HTERT RPE-1 (cell line): Measurements from ENCODE around the gene HERPUD1.
"Not testable (repeated sequence)": the region's sequence is repeated elsewhere in the genome, so short reads cannot be mapped to it uniquely, and the experiment has no call there.

ENCODE experiments used
- in situ Hi-C: fragments of 300-500 bp; cut with MboI; formaldehyde crosslinking; loops from 4 replicates; pipeline ENCODE4 v1.14.3; 2020; ENCODE audit warnings: low sequenced_read_pairs

Gene HERPUD1

DNA sequence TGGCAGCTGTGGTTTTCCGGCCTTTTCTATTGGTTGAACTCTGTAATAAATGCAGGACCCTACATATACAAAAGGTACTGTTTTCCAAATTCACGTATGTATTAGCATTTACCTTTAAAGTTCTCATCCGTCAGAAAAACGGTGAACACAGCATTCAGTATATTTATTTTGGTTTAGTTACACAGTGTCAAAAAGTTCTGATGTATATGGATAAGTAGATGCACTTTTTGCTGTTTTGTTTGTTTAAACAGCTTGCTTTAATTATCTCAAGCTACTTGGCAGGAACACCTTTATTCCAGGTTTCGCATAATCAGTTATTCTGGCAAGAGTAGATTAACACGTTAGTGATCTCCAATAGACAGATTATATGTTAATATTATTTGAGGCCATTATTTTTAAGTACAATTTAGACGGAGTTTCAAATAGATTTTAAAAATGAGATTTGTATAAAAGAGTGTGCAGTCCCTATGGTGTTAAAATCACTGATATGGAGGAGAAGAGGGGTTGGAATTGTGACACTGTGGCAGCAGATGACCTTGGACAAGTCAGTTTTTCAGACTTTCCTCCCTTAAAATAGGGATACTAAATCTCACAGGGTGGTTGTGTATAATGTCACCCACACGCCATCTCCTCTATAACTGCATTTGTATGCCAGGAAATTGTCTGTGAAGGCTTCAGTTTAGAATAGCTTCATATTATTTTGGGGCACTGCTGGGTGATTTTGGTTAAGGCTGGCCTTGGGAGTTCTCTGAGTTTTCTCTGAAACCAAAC, 2.1 kb downstream of the HERPUD1 start:
- in situ Hi-C loops, result no loop called here

DNA sequence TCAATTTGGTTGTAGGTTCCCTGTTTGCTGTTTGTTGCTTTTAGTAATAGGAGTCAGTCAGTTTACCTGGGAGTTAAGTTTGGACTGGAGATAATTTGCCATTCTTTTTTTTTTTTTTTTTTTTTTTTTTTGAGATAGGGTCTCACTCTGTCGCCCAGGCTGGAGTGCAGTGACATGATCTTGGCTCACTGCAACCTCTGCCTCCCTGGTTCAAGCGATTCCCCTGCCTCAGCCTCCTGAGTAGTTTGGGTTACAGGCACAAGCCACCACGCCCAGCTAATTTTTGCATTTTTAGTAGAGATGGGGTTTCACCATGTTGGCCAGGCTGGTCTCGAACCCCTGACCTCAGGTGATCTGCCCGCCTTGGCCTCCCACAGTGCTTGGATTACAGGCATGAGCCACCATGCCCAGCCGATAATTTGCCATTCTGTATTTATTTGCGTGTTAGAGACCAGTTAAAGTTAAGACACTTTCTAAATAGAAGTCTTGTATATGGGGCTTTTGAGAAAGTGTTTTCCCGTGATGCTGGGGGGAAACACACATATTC, 2.7 kb downstream of the HERPUD1 start:
- in situ Hi-C loops, result not testable (repeated sequence)

GRCh38 chr16:56935201-56935600, 3.3 kb downstream of the HERPUD1 start:
- in situ Hi-C loops, result no loop called here

- in situ Hi-C loops, result no loop called here
These were observed 4.5 kb downstream of the HERPUD1 start for GRCh38 chr16:56936491-56936890.

DNA sequence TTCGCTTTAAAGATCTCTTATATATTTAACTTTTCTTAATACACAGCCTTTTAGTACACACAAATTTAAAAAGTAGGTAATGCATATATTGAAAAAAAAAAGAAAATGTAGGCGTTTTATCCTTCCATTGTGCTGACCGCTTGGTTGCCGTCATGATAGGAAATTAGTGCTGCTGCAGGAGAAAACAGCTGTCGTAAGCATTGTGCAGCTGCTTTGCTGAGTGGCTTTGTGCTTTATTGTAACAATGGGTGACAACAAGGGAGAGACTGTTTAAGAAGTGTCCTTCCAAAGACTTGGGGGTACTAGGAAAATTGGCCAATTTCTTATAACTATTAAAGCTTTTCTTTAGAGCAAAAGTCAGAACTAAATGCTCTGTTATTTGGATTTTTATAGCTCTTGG, 5.0 kb downstream of the HERPUD1 start:
- in situ Hi-C loops, result no loop called here

GRCh38 chr16:56938664-56939513, 6.9 kb downstream of the HERPUD1 start:
- in situ Hi-C loops, result no loop called here

- in situ Hi-C loops, result no loop called here
These were observed 7.9 kb downstream of the HERPUD1 start for GRCh38 chr16:56939801-56940200.

DNA sequence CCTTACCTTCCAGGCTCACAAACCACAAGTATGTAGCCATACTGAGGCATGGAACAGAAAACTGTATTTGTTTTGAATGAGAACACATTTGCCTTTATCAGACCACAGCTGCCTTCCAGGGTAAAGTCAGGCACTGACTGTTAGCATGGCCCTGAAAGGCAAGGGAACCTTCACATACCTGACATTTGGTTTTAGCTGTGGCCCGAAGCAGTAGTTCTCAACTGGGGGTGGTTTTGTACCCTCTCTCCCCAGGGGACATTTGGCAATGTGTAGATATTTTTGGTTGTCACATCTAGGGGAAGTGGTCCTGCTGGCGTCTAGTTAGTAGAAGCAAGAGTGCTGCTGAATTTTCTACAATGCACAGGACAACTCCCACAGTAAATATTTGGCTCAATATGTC, 9.2 kb downstream of the HERPUD1 start:
- in situ Hi-C loops, result no loop called here

DNA sequence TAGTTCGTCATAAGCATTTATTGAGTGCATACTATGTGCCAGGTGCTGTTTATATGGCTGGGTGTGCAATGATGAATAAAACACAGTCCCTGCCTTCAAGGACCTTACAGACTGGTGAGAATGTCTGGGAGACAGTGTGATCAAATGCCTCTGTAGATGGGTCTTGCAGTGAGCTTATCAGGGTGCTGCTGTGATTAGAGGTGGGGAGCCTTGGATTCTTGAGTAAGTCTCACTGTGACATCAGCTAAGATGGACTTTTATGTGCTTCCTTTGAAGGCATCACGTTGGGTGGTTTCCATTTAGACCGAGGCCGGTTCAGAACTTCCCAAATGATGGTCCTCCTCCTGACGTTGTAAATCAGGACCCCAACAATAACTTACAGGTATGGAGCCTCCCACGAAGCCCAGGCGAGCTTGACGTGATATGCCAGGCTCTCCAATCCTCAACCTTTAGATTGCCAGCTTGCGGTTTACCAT, 10.0 kb downstream of the HERPUD1 start:
- in situ Hi-C loops, result no loop called here

DNA sequence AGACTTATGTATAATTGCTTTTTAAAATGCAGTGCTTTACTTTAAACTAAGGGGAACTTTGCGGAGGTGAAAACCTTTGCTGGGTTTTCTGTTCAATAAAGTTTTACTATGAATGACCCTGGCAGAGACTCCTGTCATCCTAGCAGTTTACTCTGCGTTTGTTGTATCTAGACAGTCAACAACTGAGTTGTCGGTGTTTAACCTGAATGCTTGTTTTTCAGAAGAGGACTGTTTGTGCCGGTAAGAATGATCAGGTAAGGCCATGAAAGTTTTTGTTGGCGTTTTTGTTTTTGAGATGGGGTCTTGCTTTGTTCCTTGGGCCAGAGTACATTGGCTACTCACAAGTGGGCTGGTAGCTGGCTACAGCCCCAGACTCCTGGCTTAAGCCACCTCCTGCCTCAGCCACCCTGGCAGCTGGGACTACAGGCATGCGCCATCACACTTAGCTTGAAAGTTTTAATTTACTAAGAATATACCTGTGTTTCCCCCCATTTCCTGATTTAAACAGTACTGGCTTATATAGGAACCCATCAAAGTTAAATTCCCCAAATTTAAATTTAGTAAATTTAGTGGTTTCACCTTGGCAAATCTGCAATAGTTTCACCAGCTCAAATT, 11.9 kb downstream of the HERPUD1 start:
- in situ Hi-C loops, result no loop called here

- in situ Hi-C loops, result no loop called here
These were observed 13.3 kb downstream of the HERPUD1 start for GRCh38 chr16:56944954-56945839.

DNA sequence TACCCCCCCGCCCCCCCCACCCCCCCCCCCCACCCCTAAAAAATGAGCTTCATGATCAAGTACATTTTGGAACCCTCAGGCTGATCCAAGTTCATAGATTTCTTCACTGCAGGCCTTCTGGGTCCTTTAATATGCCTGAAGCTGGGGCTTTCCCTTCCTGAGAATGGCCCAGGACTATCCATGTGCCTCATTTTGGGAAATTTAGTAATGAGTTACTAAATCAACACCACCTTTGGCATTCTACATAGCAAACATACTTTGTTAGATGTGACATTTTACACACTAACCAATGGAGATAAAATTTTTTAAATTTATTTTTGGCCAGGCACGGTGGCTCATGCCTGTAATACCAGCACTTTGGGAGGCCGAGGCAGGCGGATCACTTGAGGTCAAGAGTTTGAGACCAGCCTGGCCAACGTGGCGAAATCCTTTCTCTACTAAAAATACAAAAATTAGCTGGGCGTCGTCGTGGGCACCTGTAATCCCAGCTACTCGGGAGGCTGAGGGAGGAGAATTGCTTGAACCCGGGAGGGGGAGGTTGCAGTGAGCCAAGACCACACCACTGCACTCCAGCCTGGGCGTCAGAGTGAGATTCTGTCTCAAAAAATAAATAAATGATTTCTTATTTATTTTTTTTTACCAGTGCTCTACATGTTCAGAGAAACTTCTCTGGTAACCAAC, 14.0 kb downstream of the HERPUD1 start:
- in situ Hi-C loops, result no loop called here

DNA sequence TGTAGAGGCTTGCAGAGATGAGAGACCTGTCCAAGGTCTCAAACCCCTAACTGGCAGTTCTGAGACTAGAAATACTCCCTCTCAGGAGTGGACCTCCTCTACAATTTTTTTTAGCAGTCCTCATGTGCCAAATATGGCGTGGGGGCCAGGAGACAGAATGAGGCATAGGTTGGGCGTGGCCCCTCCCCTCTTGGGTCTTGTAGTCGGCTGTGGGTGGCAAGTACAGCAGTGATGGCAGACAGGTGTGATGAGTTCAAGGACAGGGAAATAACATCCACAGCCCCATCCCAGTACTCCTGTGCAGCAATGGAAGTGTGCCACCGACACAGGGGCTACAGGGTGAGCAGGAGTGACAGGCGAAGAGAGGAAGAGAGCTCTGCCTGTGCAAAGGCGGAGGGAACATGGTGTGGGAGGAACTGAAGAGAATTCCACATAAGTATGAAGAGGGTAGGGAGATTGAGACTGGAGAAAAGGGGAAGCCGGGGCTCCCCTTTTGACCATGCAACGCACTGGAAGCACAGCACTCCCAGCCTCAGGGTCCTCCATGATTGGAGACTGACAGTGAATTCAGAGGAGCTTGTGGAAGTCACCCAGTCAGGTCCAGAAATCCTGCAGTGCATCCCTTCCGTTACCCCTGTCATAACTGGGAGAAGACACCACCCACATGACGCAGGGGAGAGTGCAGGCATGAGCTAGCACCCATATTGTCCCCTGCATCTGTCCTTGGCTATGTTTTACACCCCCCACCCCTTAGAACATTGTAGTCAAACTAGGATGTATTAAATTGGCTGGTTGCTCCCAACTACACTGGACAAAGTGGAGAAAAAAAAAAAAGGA, 15.0 kb downstream of the HERPUD1 start:
- in situ Hi-C loops, result no loop called here

GRCh38 chr16:56947604-56947995, 15.7 kb downstream of the HERPUD1 start:
- in situ Hi-C loops, result no loop called here

- in situ Hi-C loops, result no loop called here
These were observed 16.3 kb downstream of the HERPUD1 start for GRCh38 chr16:56948234-56948633.

DNA sequence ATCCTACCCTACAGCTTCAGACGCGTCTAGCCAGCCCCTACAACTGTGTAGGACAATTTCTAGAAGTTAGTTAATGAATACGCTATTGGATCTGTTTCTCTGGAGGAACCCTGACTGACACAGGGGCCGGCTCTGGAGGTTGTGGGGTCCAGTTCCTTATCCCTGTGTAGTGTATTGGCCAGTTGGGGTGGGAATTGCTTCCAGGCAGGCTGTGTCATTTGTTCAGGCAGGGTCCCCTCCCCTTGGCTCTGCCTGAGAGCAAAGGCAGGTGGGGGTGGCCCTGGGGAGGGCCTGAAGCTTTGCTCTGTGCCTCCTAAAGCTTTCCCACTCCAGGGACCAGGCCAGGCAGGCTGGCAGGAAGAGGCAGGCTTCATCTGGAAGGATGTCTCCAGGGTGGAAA, 18.1 kb downstream of the HERPUD1 start:
- in situ Hi-C loops, result no loop called here

GRCh38 chr16:56950455-56950854, 18.5 kb downstream of the HERPUD1 start:
- in situ Hi-C loops, result no loop called here

DNA sequence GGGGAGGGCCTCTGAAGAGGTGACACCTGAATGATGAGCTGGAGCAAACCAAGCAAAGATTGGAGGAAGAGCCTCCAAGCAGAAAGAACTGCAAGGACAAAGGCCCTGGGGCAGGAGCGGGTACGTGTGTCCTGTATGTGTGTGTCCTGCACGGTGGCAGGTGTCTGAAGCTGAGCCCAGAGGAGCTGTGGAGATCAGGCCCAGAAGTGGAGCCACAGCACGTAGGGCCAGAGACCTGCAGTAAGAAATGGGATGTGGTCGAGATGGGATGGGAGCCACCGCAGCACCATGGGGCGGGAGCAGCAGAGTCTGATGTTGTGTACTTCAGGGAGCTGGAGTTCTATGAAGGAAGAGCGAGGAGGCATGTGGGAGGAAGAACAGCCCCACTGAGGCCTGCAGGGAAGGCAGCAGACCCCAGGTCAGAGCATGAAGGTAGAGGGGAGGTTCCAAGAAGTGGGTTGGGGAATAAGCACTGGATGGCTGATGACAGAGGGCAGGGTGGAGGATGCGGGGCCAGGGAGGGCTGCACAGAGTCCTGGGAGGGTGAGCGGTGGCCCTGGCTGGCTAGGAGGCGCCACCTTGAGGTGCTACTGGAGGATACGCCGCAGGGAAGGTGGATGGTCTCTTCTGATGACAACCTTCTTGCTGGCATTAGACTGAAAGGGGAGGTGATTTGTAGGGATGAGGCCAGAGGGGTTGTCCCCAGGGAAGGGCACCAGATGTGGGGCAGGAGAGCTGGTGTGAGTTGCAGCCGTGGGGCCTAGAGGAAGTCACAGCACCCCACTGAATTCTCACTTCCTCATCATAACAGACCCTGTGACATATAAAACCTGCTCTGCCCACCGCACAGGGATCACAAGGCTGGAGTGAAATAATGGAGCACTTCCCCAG, 19.2 kb downstream of the HERPUD1 start:
- in situ Hi-C loops, result no loop called here
